ENCODE measurements around the gene MYL11. TPM values are rescaled to one million over a fixed set of nuclear protein-coding genes. Genes with fewer than 3 reads are reported as not detected.

MYL11 gene
- total RNA-seq, 1 experiment from 2014 or later = not detected

- intact Hi-C loops (cut with micrococcal nuclease; ENCODE audit: unreplicated experiment) = no loop called here
- peaks cover 5% of the 10 kb centered on the region; the same call in 1 of the 2 replicates for H3K36me3 ChIP-seq (ENCODE audit: control insufficient read depth, insufficient read depth, low read length)
- peaks cover 24% of the 10 kb centered on the region for H3K4me1 ChIP-seq (ENCODE audit: control insufficient read depth, insufficient read depth, low read length)
- no peaks in the 10 kb centered on the region for H3K9me3 ChIP-seq (ENCODE audit: control insufficient read depth, insufficient read depth, low read depth, low read length)
- ATAC-seq = no peak
- CTCF ChIA-PET = interaction anchor here (0.6 kb wide), 1 partner anchor 51 kb away, joined by 4 read pairs; no protein-coding TSS in a partner anchor
- in situ Hi-C loops (cut with HindIII; ENCODE audit: low pct_unique_long_range_greater_than_20kb, low sequenced_read_pairs) = no loop called here
- no peak for TF ChIP-seq CTCF (IDR thresholded peaks at IDR 0.05)
- H3K27me3 ChIP-seq (ENCODE audit: control insufficient read depth, insufficient read depth, low read length) = no peaks in the 10 kb centered on the region
- POLR2A ChIA-PET = interaction anchor here (0.6 to 0.9 kb wide), 2 partner anchors 20 to 69 kb away, joined by 3 to 5 read pairs; no protein-coding TSS in a partner anchor
- H3K4me3 ChIP-seq (ENCODE audit: low read depth in 2 of 2, low read length in 2 of 2) = no peak overlapping the region
- DNase-seq (ENCODE audit: low read depth, low spot score) = no peak
- H3K27ac ChIP-seq (ENCODE audit: low read length) = no peak overlapping the region
- BruUV-seq (replicated peaks) = no TSS peak
Observed at GRCh38 chr16:30348929-30349328, 25.7 kb upstream of the MYL11 start.

- DNase-seq (ENCODE audit: low read depth, low spot score) (no peak), ATAC-seq (no peak)
- Histone ChIP-seq H3K27ac (ENCODE audit: low read length) (no peak overlapping the region), H3K27me3 (ENCODE audit: control insufficient read depth, insufficient read depth, low read length) (no peaks in the 10 kb centered on the region), H3K36me3 (ENCODE audit: control insufficient read depth, insufficient read depth, low read length) (peaks cover 5% of the 10 kb centered on the region), H3K4me1 (ENCODE audit: control insufficient read depth, insufficient read depth, low read length) (peaks cover 28% of the 10 kb centered on the region), H3K4me3 (ENCODE audit: low read depth in 2 of 2, low read length in 2 of 2) (no peak overlapping the region), H3K9me3 (ENCODE audit: control insufficient read depth, insufficient read depth, low read depth, low read length) (no peaks in the 10 kb centered on the region)
- intact Hi-C loops (cut with micrococcal nuclease; ENCODE audit: unreplicated experiment) = no loop called here
- ChIA-PET POLR2A (interaction anchor here (0.6 kb wide), 2 partner anchors 15 to 68 kb away, joined by 3 to 9 read pairs; no protein-coding TSS in a partner anchor), CTCF (no interaction called here)
- TF ChIP-seq REST (IDR thresholded peaks at IDR 0.05; ENCODE audit: insufficient read depth in 1 of 2, low read depth in 2 of 2, low read length in 1 of 2) = no peak
- no peak for TF ChIP-seq TCF7L2 (IDR thresholded peaks at IDR 0.05; ENCODE audit: low read depth, low read length)
- TF ChIP-seq CTCF (IDR thresholded peaks at IDR 0.05) = no peak
- TF ChIP-seq SIN3A (IDR thresholded peaks at IDR 0.05; ENCODE audit: borderline replicate concordance, insufficient read depth, low read depth, low read length) = no peak
- no peak for TF ChIP-seq POLR2AphosphoS5 (IDR thresholded peaks at IDR 0.05; ENCODE audit: low read depth, low read length)
- no TSS peak for BruUV-seq (replicated peaks)
- in situ Hi-C loops (cut with HindIII; ENCODE audit: low pct_unique_long_range_greater_than_20kb, low sequenced_read_pairs) = no loop called here
Observed at GRCh38 chr16:30349675-30350074, 24.9 kb upstream of the MYL11 start.
